ENCODE results near the gene NR4A3.

GRCh38 chr9:99803694-99804093, 18.0 kb upstream of the NR4A3 start:
- TF ChIP-seq CTCF (conservative IDR thresholded peaks at IDR 0.05; ENCODE audit: low read depth in 2 of 2) (no peak), REST (IDR thresholded peaks at IDR 0.05; ENCODE audit: unreplicated experiment) (no peak), POLR2AphosphoS5 (IDR thresholded peaks at IDR 0.05; ENCODE audit: low read depth) (no peak), STAT1 (IDR thresholded peaks at IDR 0.05; ENCODE audit: unreplicated experiment) (no peak), EZH2phosphoT487 (IDR thresholded peaks at IDR 0.05; ENCODE audit: unreplicated experiment) (no peak), EZH2 (IDR thresholded peaks at IDR 0.05; ENCODE audit: low read depth, unreplicated experiment) (no peak), CREB1 (CRISPR knock-in tag; IDR thresholded peaks at IDR 0.05; ENCODE audit: low read depth) (no peak)

Measured in GM23338 (cell line).